BLaER1 (cell line): Measurements from ENCODE around the gene ERAP2.
A peak's percentile ranks its signal among the peaks of the same experiment; 100 is the strongest.
"Not testable (repeated sequence)": the region's sequence is repeated elsewhere in the genome, so short reads cannot be mapped to it uniquely, and the experiment has no call there.

Experiments
- H3K27ac ChIP-seq: shearing (Covaris generic); formaldehyde crosslinking; 2 replicates; pipeline ENCODE4 v1.8.1; 2022
- H3K27me3 ChIP-seq: shearing (Covaris generic); formaldehyde crosslinking; 2 replicates; pipeline ENCODE4 v1.8.1; 2022
- H3K36me3 ChIP-seq: shearing (Covaris generic); formaldehyde crosslinking; 2 replicates; pipeline ENCODE4 v1.8.1; 2022
- H3K4me1 ChIP-seq: shearing (Covaris generic); formaldehyde crosslinking; 2 replicates; pipeline ENCODE4 v1.8.1; 2022
- H3K4me2 ChIP-seq: shearing (Covaris generic); formaldehyde crosslinking; 2 replicates; pipeline ENCODE4 v1.8.1; 2022
- H3K4me3 ChIP-seq: shearing (Covaris generic); formaldehyde crosslinking; 2 replicates; pipeline ENCODE4 v1.8.1; 2022
- H3K9ac ChIP-seq: shearing (Covaris generic); formaldehyde crosslinking; 2 replicates; pipeline ENCODE4 v1.8.1; 2022
- H3K9me3 ChIP-seq: shearing (Covaris generic); formaldehyde crosslinking; 2 replicates; pipeline ENCODE4 v1.8.1; 2022
- H4K20me1 ChIP-seq: shearing (Covaris generic); formaldehyde crosslinking; 2 replicates; pipeline ENCODE4 v1.8.1; 2022
- Cebpa-rat ChIP-seq: shearing (Covaris generic); IDR thresholded peaks from 2 replicates; pipeline ENCODE4 v1.8.1; 2022

ERAP2 gene

DNA sequence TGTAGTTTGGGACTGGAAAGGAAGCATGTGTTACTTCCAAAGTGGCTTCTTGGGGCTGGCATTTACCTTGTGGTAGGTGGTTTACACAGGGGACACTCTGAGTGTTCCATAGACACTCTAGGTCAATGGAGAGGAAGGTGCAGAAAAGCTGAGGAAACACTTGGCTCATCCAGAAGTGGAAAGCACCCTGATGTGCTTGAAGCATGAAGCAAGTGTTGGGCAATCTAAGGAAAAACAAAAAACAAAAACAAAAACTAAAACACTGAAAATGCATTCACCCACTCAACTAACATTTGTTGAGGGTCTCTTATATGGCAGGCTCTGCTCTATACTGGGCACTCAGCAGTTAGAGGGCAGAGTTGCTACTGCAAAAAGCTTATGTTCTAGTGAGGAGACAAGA lies 2.9 kb upstream of the ERAP2 start:
- no peaks in the 10 kb centered on the region for H4K20me1 ChIP-seq
- no peak for TF ChIP-seq Cebpa-rat
- no peaks in the 10 kb centered on the region for H3K9me3 ChIP-seq
- H3K36me3 ChIP-seq: no peaks in the 10 kb centered on the region
- H3K4me1 ChIP-seq: peaks cover 31% of the 10 kb centered on the region
- H3K9ac ChIP-seq: no peak overlapping the region
- H3K4me3 ChIP-seq: no peak overlapping the region
- no peaks in the 10 kb centered on the region for H3K27me3 ChIP-seq
- no peak overlapping the region for H3K27ac ChIP-seq
- H3K4me2 ChIP-seq: no peak overlapping the region

DNA sequence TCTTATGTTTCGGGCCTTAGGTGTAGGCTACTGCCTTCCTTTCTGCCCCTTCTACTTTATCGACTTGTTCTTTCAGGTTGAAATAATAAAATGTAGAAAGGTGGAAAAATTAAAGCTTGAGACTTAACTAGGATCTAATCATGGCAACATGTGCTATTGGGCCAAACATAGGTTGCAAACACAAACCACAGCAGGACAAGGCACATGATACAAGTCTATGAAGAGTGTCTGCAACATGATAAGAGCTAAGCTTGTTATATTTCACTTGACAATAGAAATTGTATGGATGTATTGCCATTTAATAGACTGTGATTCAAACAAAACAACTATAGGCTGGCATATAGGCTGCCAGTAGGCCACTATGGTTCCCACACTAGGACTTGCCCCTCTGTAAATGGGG lies 1.7 kb upstream of the ERAP2 start:
- Histone ChIP-seq H3K4me3 (no peak overlapping the region), H3K4me2 (no peak overlapping the region), H4K20me1 (no peaks in the 10 kb centered on the region), H3K27ac (no peak overlapping the region), H3K36me3 (peaks cover 5% of the 10 kb centered on the region), H3K9me3 (no peaks in the 10 kb centered on the region), H3K9ac (no peak overlapping the region), H3K4me1 (peaks cover 29% of the 10 kb centered on the region), H3K27me3 (no peaks in the 10 kb centered on the region)
- TF ChIP-seq Cebpa-rat: no peak

DNA sequence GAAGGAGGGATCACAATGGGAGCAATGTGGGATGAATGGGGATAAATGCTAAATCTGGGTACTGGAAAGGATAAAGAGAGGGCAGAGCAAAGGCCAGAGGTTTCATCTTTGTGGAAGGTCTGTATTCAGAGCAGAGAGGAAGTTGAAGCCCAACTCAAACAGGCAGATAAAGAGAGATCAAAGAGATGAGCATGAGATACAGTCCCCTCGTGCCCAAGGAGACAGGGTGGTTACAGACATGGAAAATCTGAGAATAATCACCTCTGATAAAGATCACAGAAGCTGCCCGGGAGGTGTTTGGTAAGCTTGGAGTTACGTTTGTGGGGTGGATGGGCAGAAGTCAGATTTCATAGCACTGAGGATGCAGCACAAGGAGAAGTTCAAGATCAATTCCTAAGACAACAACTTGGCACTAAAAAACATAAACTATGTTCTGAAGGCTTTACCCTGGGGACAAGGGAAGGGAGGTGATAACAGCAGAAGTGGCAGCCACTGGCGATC lies 459 bp upstream of the ERAP2 start:
- Histone ChIP-seq H3K4me2 (peak overlapping the region; percentile 80), H3K9me3 (no peaks in the 10 kb centered on the region), H3K36me3 (peaks cover 17% of the 10 kb centered on the region), H3K27me3 (no peaks in the 10 kb centered on the region), H3K4me3 (peak overlapping the region; percentile 81), H4K20me1 (no peaks in the 10 kb centered on the region), H3K9ac (peak overlapping the region; percentile 88), H3K4me1 (peaks cover 28% of the 10 kb centered on the region), H3K27ac (peak overlapping the region; percentile 87)
- no peak for TF ChIP-seq Cebpa-rat

DNA sequence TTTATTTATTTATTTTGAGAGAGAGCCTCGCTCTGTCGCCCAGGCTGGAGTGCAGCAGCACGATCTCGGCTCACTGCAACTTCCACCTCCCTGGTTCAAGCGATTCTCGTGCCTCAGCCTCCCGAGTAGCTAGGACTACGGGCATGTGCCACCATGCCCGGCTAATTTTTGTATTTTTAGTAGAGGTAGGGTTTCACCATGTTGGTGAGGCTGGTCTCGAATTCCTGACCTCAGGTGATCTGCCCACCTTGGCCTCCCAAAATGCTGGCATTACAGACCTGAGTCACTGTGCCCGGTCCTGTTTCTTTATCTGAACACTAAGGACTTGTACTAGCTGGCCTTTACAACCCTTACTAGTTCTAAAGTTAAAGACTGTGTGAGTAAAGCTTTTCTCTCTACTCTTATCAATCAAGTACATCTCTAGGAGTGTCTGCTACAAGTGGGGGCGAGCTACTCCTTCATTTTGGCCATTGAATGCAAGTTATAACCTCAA lies 723 bp downstream of the ERAP2 start:
- H3K9me3 ChIP-seq, H4K20me1 ChIP-seq, H3K27me3 ChIP-seq: not testable (repeated sequence)
- peaks cover 39% of the 10 kb centered on the region for H3K4me1 ChIP-seq
- peak overlapping the region; percentile 80 for H3K4me2 ChIP-seq
- H3K27ac ChIP-seq: peak overlapping the region; percentile 87
- H3K4me3 ChIP-seq: peak overlapping the region; percentile 81
- peak overlapping the region; percentile 88 for H3K9ac ChIP-seq
- peaks cover 29% of the 10 kb centered on the region for H3K36me3 ChIP-seq

DNA sequence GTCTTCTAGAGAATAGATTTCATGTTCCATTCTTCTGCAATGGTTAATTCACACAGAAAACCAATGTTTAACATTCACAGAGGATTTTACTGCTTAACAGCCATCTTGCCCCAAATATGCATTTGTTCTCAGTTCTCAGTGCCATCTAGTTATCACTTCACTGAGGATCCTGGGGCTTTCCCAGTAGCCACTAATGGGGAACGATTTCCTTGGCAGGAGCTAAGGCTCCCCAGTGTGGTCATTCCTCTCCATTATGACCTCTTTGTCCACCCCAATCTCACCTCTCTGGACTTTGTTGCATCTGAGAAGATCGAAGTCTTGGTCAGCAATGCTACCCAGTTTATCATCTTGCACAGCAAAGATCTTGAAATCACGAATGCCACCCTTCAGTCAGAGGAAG lies 3.4 kb downstream of the ERAP2 start:
- no peaks in the 10 kb centered on the region for H3K9me3 ChIP-seq
- no peak for TF ChIP-seq Cebpa-rat
- no peaks in the 10 kb centered on the region for H3K27me3 ChIP-seq
- H3K4me2 ChIP-seq: no peak overlapping the region
- H4K20me1 ChIP-seq: no peaks in the 10 kb centered on the region
- H3K9ac ChIP-seq: no peak overlapping the region
- peaks cover 41% of the 10 kb centered on the region for H3K4me1 ChIP-seq
- no peak overlapping the region for H3K4me3 ChIP-seq
- no peak overlapping the region for H3K27ac ChIP-seq
- H3K36me3 ChIP-seq: peaks cover 55% of the 10 kb centered on the region

DNA sequence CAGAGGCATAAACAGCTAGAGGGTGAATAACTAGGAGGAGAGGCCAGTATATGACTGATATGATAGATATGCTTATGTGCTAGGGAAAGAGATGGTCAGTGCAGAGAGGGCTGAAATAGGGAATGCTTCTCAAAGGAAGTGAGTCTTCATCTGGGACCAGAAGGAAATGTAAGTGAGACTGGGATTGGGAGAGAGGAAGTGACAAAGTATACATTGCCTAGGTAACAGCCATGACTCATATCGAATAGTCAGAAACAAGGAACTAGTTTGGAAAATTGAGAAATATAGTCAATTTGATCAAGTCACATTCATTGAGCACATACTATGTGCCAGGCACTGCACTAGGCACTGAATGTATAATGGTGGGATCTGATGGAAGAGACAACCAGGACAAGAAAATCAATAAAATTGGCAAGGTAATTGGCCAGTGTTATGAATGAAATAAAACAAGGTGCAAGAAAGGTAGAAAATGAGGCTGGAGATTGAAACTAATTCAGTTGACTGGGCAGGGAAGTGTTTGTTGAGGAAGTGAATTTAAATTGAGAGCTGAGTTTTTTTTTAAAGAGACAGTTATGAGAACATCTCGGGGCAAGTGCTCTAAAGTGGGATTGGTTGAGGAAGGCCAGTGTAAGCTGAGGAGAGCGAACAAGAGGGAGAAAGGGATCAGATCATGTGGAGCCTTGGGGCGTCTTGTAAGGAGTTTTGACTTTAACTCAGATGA lies 4.3 kb downstream of the ERAP2 start:
- H4K20me1 ChIP-seq: no peaks in the 10 kb centered on the region
- H3K4me2 ChIP-seq: peak overlapping the region; percentile 16; the same call in 1 of the 2 replicates
- H3K4me1 ChIP-seq: peaks cover 43% of the 10 kb centered on the region
- H3K36me3 ChIP-seq: peaks cover 60% of the 10 kb centered on the region
- no peak for TF ChIP-seq Cebpa-rat
- no peaks in the 10 kb centered on the region for H3K9me3 ChIP-seq
- H3K4me3 ChIP-seq: no peak overlapping the region
- no peak overlapping the region for H3K27ac ChIP-seq
- no peaks in the 10 kb centered on the region for H3K27me3 ChIP-seq
- no peak overlapping the region for H3K9ac ChIP-seq

DNA sequence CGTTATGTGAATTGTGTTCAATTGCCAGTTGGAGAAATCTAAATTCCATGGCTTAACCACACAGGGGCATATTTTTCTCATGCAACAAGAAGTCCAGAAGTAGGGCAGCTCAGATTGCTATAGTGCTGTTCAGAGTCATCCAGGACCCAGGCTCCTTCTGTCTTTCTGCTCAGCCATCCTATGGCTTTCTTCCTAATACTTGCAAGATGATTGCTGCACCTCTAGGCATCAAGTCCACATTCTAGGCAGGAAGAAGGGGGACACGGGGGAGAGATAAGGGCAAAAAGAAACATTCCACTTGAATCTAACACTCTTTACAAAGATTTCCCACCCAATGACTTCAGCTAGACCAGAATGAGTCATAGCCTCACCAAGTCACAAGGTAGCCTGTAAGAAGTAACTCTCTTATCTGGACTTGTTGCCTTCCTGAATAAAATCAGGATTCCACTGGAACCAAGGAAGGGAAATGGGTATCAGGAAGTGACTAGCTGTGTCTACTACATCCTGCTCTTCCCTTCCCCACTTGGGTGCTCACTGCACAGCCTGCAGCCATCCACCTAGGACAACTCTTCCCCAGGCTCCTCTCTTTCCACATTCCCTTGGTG lies 5.3 kb downstream of the ERAP2 start:
- H3K9ac ChIP-seq: no peak overlapping the region
- H4K20me1 ChIP-seq: no peaks in the 10 kb centered on the region
- H3K9me3 ChIP-seq: no peaks in the 10 kb centered on the region
- no peak overlapping the region for H3K4me3 ChIP-seq
- peaks cover 47% of the 10 kb centered on the region for H3K4me1 ChIP-seq
- no peaks in the 10 kb centered on the region for H3K27me3 ChIP-seq
- peaks cover 65% of the 10 kb centered on the region for H3K36me3 ChIP-seq
- H3K4me2 ChIP-seq: peak overlapping the region; percentile 16; the same call in 1 of the 2 replicates
- no peak overlapping the region for H3K27ac ChIP-seq
- TF ChIP-seq Cebpa-rat: no peak

DNA sequence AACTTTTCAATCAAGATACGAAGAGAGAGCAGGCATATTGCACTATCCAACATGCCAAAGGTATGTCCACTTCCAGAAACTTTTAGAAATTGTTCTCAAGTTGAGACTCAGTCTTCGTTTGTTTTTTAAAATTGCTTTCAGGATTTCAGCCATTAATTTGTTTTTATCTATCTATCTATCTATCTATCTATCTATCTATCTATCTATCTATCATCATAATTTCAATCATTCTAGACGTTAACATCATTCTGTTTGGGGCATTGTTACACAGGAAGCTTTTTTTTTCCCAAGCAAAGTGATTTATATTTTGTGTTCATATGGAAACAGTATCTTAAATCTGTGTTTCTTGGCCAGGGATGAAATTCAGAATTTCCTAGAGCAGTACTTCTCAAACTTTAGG lies 7.6 kb downstream of the ERAP2 start:
- H3K36me3 ChIP-seq: peaks cover 84% of the 10 kb centered on the region
- no peaks in the 10 kb centered on the region for H3K27me3 ChIP-seq
- no peak overlapping the region for H3K27ac ChIP-seq
- H3K9ac ChIP-seq: no peak overlapping the region
- H3K9me3 ChIP-seq: no peaks in the 10 kb centered on the region
- no peak for TF ChIP-seq Cebpa-rat
- no peak overlapping the region for H3K4me2 ChIP-seq
- no peak overlapping the region for H3K4me3 ChIP-seq
- peaks cover 37% of the 10 kb centered on the region for H3K4me1 ChIP-seq
- H4K20me1 ChIP-seq: no peaks in the 10 kb centered on the region

DNA sequence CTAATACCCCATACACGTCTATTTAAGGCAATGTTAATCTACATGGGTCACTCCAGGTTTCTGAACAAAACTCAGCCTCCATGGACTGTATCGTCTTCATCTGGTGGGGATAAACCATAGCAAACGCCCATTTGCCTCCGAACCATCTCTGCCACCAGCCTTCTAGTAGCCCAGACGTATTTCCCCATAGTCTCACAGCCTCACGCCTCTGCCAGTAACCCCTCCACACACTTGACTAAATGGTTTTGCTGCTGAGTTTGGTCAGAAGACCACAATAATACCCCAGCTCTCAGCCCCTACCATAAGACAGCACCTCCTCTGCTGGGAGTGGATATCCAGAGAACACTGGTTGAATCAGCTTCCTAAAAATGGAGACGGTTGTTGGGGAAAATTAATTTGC lies 8.7 kb downstream of the ERAP2 start:
- Histone ChIP-seq H3K4me2 (no peak overlapping the region), H4K20me1 (no peaks in the 10 kb centered on the region), H3K4me3 (no peak overlapping the region), H3K4me1 (peaks cover 37% of the 10 kb centered on the region), H3K36me3 (peaks cover 87% of the 10 kb centered on the region), H3K9me3 (no peaks in the 10 kb centered on the region), H3K27ac (no peak overlapping the region), H3K9ac (no peak overlapping the region), H3K27me3 (no peaks in the 10 kb centered on the region)
- no peak for TF ChIP-seq Cebpa-rat
